ENCODE results near the gene LEKR1.

The LEKR1 gene

GRCh38 chr3:157087373-157087772, 261.2 kb downstream of the LEKR1 start:
- no peak for DNase-seq

- DNase-seq = no peak
These were observed 261.8 kb downstream of the LEKR1 start for GRCh38 chr3:157087780-157088600.

GRCh38 chr3:157088601-157089454, 262.7 kb downstream of the LEKR1 start:
- peak; percentile 94 for DNase-seq

GRCh38 chr3:157089455-157090221, 263.5 kb downstream of the LEKR1 start:
- peak; percentile 40 for DNase-seq

GRCh38 chr3:157091083-157091833, 265.1 kb downstream of the LEKR1 start:
- no peak for DNase-seq

- no peak for DNase-seq
These were observed 266.1 kb downstream of the LEKR1 start for GRCh38 chr3:157092230-157092629.

- DNase-seq = no peak
These were observed 266.9 kb downstream of the LEKR1 start for GRCh38 chr3:157093096-157093495.

GRCh38 chr3:157094301-157094700, 268.1 kb downstream of the LEKR1 start:
- DNase-seq = no peak

- no peak for DNase-seq
These were observed 268.8 kb downstream of the LEKR1 start for GRCh38 chr3:157094751-157095480.
